ENCODE measurements around the gene RNF208. TPM values are rescaled to one million over a fixed set of nuclear protein-coding genes. Genes with fewer than 3 reads are reported as not detected.

RNF208 gene
- total RNA-seq, 1 donor from 2014 or later: not detected

DNA sequence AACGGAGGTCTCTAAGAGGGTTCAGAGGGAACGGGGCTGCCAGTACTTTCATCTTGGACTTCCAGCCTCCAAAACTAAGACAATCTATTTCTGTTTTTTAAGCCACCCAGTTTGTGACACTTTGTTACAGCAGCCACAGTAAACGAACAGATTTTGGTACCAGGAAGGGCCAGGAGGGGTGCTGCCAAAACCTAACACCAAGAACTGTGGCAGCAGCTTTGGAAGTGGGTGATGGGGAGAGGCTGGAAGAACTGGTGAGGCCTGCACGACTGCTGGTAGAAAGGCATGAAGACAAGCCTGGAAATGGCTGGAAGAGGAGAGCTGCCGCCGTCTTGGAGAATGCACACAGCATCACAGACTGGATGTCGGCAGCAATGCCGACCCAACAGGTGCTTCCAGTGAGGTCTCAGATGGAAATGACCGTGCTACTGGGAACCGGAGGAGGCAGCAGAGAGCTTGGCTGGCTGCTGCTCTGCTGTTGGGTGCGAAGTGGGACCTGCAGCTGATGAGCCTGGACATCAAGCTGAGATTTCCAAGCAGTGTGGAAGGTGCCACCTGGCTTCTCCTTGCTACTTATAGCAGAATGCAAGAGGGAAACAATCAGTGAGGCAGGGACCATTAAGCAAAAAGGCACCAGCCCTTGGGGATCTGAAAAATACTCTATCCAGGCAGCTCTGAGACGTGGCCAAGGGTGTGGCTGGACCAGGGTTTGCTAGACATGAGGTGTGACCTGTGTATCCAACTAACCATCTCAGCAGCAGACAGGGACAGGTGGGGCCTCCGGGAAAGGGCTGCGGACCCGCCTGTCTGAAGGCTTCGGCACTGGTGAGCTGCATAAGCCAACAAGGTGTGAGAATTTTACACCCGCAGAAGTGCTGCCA, 45.5 kb downstream of the RNF208 start:
- DNase-seq (ENCODE audit: low read depth in 2 of 2): peak; percentile 57 to 65

GRCh38 chr9:137175345-137175961, 46.6 kb downstream of the RNF208 start:
- DNase-seq (ENCODE audit: low read depth in 2 of 2): no peak

- no peak for DNase-seq (ENCODE audit: low read depth in 2 of 2)
Measured at GRCh38 chr9:137174722-137175293, 47.2 kb downstream of the RNF208 start.

DNA sequence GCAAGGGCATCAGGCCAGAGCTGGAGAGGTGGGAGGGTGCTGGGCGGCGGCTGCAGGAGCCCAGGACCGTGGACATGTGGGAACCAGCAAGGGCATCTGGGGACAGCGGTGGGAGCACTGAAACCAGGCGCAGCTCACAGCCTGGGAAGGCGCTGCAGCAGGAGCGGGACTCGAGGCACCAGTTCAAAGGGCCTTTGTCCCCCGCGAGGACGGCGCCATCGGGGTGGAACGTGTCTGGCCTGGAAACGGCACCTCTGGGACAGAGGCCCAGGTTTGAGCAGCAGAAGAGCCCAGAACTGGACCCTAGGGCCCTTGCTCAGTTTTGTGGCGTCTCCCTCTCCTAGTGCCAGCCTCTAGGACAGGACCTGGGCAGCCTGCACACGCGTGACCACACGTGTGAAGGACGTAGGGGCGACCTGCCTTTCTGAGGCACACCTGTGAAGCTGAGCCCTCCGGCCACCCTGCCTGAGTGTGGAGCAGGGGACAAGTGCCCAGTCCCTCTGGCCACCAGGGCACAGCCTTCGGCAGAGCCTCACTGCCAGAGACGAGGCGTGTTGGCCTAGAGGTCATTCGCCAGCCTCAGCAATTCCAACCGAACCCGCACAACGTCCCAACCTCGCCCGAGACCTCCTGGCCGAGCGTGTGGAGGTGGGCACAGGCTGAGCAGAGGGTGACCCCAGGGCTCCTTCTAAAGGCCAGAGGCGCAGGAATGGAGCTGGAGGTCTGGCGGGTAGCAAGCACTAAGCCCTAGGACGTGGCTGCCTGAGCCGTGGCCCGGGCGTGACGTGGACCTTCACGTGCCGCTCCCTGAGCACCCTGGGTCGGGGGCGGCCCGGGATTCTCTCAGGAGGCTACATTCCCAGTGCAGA, 48.0 kb downstream of the RNF208 start:
- DNase-seq (ENCODE audit: low read depth in 2 of 2): no peak

DNA sequence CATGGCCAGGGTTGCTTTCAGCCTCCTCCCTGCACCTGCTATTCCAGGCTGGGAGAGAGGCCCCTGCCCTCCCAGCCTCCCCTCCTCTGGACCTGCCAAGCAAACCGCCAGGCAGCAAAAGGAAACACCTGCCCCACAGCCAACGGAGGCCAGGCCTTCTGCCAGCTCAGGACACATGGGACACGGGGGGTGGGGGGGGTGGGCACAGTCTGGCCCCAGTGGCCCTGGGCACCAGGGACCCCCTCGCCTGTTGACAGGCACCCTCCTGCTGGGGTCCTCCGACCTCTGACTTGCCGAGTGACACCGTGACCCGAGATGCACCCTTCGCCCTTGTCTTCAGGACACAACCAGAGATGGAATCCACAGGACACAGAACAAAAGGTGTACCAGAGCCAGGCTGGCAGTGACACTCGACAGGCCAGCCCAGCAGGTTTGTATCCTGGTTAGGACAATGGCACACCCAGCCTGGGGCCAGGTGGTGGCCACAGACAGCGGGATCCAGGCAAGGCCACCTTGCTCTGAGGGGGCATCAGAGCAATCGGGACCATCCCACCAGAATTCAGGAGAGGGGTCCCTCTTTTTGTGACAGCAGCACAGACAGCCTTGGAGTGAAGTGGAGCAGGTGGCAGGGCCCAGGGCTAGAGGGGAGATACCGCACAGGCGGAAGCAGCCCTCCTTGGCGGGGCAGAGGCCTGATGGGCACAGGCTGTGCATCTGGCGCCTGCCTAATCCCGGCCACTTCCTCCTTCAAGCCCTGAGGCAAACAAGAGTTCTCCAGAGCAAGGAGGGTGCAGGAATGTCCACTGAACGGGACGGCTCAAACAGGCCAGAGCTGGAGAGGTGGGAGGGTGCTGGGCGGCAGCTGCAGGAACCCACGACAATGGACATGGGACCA, 48.9 kb downstream of the RNF208 start:
- no peak for DNase-seq (ENCODE audit: low read depth in 2 of 2)

DNA sequence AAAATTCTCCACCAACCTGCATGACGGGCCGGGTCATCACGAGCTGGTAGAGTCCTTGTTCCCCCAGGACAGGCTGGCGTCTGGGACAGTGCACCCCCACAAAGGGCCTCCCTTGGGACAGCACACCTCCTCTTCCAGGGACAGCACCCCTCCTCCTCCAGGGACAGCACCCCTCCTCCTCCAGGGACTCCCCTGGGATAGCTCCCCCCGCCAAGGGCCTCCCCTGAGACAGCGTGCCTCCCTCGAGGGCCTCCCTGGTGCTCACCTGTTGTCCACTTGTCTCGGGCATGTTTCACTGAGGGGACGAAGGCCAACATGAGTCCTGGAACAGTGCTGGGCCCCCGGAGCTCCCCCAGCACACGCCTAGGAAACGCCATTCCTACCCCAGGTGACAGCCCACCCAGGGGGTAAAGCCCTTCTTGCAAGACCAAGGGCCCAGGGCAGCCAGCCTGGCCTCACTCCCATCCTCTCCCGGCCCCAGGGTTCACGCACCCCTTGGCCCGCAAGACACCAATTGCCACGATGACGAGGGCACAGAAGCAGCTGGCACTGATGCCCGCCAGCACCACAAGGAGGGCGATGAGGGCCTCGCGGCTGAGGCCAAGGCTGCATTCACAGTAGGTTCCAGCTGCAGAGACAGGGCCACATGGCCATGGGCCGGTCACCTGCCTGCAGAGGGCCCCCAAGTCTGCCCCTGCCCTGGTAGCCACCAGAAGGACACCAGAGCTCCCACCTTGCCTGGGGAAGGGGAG, 50.7 kb downstream of the RNF208 start:
- no peak for DNase-seq (ENCODE audit: low read depth in 2 of 2)

- no peak for DNase-seq (ENCODE audit: low read depth in 2 of 2)
Measured at GRCh38 chr9:137170486-137171148, 51.4 kb downstream of the RNF208 start.

Other genes with a start within 250 kb of the RNF208 start
- 0.22 and 0.79 TPM in 2 replicates for gene PTGDS, start 244.7 kb downstream of the RNF208 start, total RNA-seq
- not detected in 2 replicates for gene LCNL1, start 239.2 kb downstream of the RNF208 start, total RNA-seq
- 8.9 and 9.7 TPM in 2 replicates for gene PAXX, start 229.8 kb downstream of the RNF208 start, total RNA-seq
- gene CLIC3, start 225.7 kb downstream of the RNF208 start, total RNA-seq: 0.22 TPM in 1 of 2 replicates, not detected in the other
- 4.0 and 5.0 TPM in 2 replicates for gene ABCA2, start 194.0 kb downstream of the RNF208 start, total RNA-seq
- not detected in 2 replicates for gene FUT7, start 190.2 kb downstream of the RNF208 start, total RNA-seq
- gene NPDC1, start 176.1 kb downstream of the RNF208 start, total RNA-seq: 6.2 and 10.5 TPM in 2 replicates
- gene ENTPD2, start 168.2 kb downstream of the RNF208 start, total RNA-seq: not detected in 2 replicates
- gene SAPCD2, start 151.7 kb downstream of the RNF208 start, total RNA-seq: 1.4 and 5.9 TPM in 2 replicates
- gene UAP1L1, start 144.7 kb downstream of the RNF208 start, total RNA-seq: 13.1 and 16.9 TPM in 2 replicates
- gene MAN1B1, start 135.3 kb downstream of the RNF208 start, total RNA-seq: 38.3 and 43.4 TPM in 2 replicates
- gene DPP7, start 107.5 kb downstream of the RNF208 start, total RNA-seq: 63.2 and 117 TPM in 2 replicates
- gene GRIN1, start 83.1 kb downstream of the RNF208 start, total RNA-seq: under 0.01 and 0.22 TPM in 2 replicates
- not detected in 2 replicates for gene LRRC26, start 52.2 kb downstream of the RNF208 start, total RNA-seq
- gene TMEM210, start 50.2 kb downstream of the RNF208 start, total RNA-seq: not detected in 2 replicates
- gene ANAPC2, start 33.7 kb downstream of the RNF208 start, total RNA-seq: 13.7 and 16.9 TPM in 2 replicates
- gene SSNA1, start 33.6 kb downstream of the RNF208 start, total RNA-seq: 85.4 and 97.4 TPM in 2 replicates
- gene TPRN, start 21.5 kb downstream of the RNF208 start, total RNA-seq: 2.6 TPM in 2 replicates
- gene TMEM203, start 16.6 kb downstream of the RNF208 start, total RNA-seq: 19.6 and 26.0 TPM in 2 replicates
- 2.2 and 2.4 TPM in 2 replicates for gene NDOR1, start 16.5 kb downstream of the RNF208 start, total RNA-seq
- gene CYSRT1, start 2.9 kb upstream of the RNF208 start, total RNA-seq: under 0.01 and 0.20 TPM in 2 replicates
- under 0.01 TPM in 1 of 2 replicates, not detected in the other for gene RNF224, start 5.3 kb upstream of the RNF208 start, total RNA-seq
- not detected in 2 replicates for gene SLC34A3, start 8.7 kb upstream of the RNF208 start, total RNA-seq
- gene TUBB4B, start 19.0 kb upstream of the RNF208 start, total RNA-seq: 103 and 110 TPM in 2 replicates
- not detected in 2 replicates for gene STPG3, start 29.0 kb upstream of the RNF208 start, total RNA-seq
- 42.9 and 43.7 TPM in 2 replicates for gene NELFB, start 33.1 kb upstream of the RNF208 start, total RNA-seq
- gene TOR4A, start 55.5 kb upstream of the RNF208 start, total RNA-seq: 21.4 and 21.8 TPM in 2 replicates
- gene NRARP, start 80.0 kb upstream of the RNF208 start, total RNA-seq: 18.7 and 28.3 TPM in 2 replicates
- 7.8 and 18.7 TPM in 2 replicates for gene EXD3, start 200.9 kb upstream of the RNF208 start, total RNA-seq
- gene NOXA1, start 201.2 kb upstream of the RNF208 start, total RNA-seq: 0.87 and 2.0 TPM in 2 replicates
- gene ENTPD8, start 219.1 kb upstream of the RNF208 start, total RNA-seq: under 0.01 and 0.20 TPM in 2 replicates
- 11.6 and 15.3 TPM in 2 replicates for gene NSMF, start 237.1 kb upstream of the RNF208 start, total RNA-seq